ENCODE results near the gene TVP23A. TPM values are rescaled to one million over a fixed set of nuclear protein-coding genes. Genes with fewer than 3 reads are reported as not detected.

Gene TVP23A
- total RNA-seq, 1 donor from 2014 or later, result 0.22 TPM

DNA sequence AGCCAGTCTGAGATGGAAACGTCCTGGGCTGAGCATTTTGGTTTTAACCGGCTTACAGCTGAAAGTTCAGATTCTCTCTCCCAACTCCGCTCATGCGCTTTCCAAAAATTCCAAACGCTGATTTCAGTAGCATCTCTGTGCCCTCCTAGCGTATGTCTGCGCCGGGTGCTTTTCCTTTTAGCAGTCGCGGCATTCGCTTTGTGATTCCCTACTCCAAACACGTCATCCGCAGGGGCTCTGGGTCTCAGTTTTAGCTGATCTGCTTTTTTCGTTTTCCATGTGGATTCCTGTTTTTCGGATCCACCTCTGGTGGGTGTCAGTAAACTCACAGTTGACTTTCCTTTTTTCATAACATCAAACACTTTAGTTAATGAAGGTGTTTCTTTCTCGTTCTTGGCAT lies 22.1 kb upstream of the TVP23A start:
- Histone ChIP-seq H3K4me1 (peaks cover 19% of the 10 kb centered on the region), H3K27ac (replicated peaks) (no peak overlapping the region), H3K9me3 (replicated peaks) (no peaks in the 10 kb centered on the region), H3K36me3 (no peaks in the 10 kb centered on the region), H3K4me3 (no peak overlapping the region), H3K27me3 (ENCODE audit: low read depth) (peaks cover 11% of the 10 kb centered on the region)
- TF ChIP-seq, protein P1, sequence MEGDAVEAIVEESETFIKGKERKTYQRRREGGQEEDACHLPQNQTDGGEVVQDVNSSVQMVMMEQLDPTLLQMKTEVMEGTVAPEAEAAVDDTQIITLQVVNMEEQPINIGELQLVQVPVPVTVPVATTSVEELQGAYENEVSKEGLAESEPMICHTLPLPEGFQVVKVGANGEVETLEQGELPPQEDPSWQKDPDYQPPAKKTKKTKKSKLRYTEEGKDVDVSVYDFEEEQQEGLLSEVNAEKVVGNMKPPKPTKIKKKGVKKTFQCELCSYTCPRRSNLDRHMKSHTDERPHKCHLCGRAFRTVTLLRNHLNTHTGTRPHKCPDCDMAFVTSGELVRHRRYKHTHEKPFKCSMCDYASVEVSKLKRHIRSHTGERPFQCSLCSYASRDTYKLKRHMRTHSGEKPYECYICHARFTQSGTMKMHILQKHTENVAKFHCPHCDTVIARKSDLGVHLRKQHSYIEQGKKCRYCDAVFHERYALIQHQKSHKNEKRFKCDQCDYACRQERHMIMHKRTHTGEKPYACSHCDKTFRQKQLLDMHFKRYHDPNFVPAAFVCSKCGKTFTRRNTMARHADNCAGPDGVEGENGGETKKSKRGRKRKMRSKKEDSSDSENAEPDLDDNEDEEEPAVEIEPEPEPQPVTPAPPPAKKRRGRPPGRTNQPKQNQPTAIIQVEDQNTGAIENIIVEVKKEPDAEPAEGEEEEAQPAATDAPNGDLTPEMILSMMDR (IDR thresholded peaks at IDR 0.05; ENCODE audit: borderline replicate concordance), result no peak
- intact Hi-C loops (cut with micrococcal nuclease), result no loop called here
- no peak for DNase-seq

DNA sequence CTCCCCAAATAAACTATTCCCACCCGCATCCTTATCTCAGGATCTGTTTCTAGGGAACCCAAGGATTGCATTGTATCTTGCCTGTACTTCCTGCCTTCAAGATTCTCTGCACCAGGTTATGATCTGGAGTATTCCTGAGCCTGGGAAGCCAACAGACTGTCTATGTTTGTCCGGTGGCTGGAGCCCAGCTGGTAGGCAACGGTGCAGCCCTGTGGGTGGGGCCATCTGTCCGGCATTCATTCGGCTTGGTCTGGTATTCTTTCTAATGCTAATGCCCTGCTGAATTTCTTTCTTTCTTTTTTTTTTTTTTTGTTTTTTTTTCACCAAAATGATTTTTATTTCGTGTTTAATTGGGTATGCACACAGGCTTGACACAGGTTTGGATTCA lies 20.7 kb upstream of the TVP23A start:
- H3K27me3 ChIP-seq (ENCODE audit: low read depth), result peaks cover 11% of the 10 kb centered on the region
- H3K4me3 ChIP-seq, result no peak overlapping the region
- DNase-seq, result no peak
- H3K9me3 ChIP-seq (replicated peaks), result no peaks in the 10 kb centered on the region
- no peaks in the 10 kb centered on the region for H3K36me3 ChIP-seq
- H3K4me1 ChIP-seq, result peaks cover 19% of the 10 kb centered on the region
- TF ChIP-seq, protein P1 (IDR thresholded peaks at IDR 0.05; ENCODE audit: borderline replicate concordance), result no peak
- no peak overlapping the region for H3K27ac ChIP-seq (replicated peaks)
- intact Hi-C loops (cut with micrococcal nuclease), result no loop called here

DNA sequence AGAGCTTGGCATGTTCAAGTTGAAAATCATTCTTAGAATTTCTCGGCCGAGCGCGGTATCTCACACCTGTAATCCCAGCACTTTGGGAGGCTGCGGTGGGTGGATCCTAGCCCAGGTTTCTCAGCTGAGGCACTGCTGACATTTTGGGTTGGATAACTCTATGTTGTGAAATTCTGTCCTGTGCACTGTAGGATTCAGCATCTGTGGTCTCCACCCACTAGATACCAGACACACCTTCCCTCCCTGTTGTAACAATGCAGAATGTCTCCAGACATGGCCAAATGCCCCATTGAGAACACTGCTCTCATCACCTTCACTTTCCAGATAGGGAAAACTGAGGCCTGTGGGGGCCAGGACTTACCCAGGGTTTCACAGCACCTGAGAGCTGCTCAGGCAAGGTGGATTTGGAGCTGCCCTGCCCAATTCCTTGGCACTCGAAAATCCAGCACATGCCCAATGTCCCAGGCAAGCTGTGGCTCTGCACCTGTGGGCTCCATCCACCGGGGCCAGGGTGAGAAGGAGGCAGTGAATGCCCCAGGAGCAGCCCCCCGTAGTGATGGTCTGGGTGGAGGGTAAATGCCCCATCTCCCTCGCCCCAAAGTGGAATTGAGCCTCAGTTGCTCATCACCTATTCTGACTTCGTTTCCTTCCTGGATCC lies 20.2 kb upstream of the TVP23A start:
- H3K36me3 ChIP-seq, result no peaks in the 10 kb centered on the region
- H3K9me3 ChIP-seq (replicated peaks), result no peaks in the 10 kb centered on the region
- peaks cover 11% of the 10 kb centered on the region for H3K27me3 ChIP-seq (ENCODE audit: low read depth)
- peaks cover 18% of the 10 kb centered on the region for H3K4me1 ChIP-seq
- intact Hi-C loops (cut with micrococcal nuclease), result no loop called here
- TF ChIP-seq, protein P1 (IDR thresholded peaks at IDR 0.05; ENCODE audit: borderline replicate concordance), result no peak
- DNase-seq, result no peak
- H3K4me3 ChIP-seq, result no peak overlapping the region
- H3K27ac ChIP-seq (replicated peaks), result peak overlapping the region; percentile 40

DNA sequence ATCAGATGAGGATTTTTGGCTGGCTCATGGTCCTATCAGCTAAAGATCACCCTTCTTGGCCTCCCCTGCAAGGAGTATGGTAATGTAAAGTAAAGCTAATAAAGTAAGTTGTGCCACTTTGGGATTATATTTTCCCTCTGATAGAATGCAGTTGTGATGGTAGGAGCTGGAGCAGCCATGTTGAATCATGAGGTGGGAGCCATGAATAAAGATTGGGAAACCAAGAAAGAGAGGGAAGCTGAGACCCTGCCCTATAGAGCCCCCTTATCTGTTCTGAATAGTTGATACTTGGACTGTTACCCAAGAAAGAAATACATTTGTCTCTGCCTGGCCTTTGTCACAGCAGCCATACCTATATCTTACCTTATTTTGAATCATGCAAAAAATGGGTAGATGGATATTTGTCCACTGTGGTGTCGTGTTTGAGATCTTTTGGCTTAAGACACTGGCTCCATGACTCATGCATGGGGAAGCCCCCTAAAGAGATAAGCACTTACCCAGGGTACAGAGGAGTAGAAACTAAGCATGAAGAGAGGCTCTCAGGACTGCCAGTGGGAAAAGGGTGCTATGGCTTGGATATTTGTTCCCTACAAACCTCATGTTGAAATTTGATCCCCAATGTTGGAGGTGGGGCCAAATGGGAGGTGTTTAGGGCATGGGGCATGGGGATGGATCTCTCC lies 17.7 kb upstream of the TVP23A start:
- no peak overlapping the region for H3K27ac ChIP-seq (replicated peaks)
- intact Hi-C loops (cut with micrococcal nuclease), result no loop called here
- no peak overlapping the region for H3K4me3 ChIP-seq

DNA sequence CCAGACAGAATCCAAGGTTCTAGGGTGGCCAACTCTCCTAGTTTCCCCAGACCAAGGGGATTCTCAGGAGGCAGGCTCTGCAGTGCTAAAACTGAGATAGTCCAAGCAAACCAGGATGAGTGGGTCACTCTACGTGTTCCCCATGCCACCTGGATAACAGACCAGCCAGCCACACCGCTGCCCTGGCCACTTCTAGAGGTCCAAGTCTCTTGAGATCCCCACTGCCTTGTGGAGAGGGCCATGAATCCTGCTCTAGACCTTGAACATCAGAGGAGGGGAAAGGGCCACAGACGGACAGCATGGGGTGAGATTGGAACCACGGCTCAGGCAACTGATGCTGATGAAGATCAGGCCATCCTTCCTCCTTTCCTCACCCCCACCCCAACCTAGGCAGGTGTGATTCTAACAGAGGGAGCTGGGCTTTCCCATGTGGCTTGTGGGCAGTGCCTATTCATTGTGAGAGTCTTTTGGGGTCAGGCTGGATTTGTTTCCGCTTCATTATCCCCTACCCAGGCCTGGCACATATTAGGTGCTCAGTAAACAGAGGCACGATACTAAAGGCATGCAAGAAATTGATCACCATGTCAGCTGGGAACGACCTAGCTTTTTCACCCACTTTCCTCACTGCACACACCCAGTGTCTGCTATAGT lies 16.8 kb upstream of the TVP23A start:
- TF ChIP-seq, protein P1 (IDR thresholded peaks at IDR 0.05; ENCODE audit: borderline replicate concordance), result no peak
- peaks cover 5% of the 10 kb centered on the region for H3K4me1 ChIP-seq
- no peak for DNase-seq
- no peaks in the 10 kb centered on the region for H3K9me3 ChIP-seq (replicated peaks)
- no peak overlapping the region for H3K27ac ChIP-seq (replicated peaks)
- intact Hi-C loops (cut with micrococcal nuclease), result no loop called here
- no peaks in the 10 kb centered on the region for H3K36me3 ChIP-seq
- H3K4me3 ChIP-seq, result no peak overlapping the region
- peaks cover under 1% of the 10 kb centered on the region for H3K27me3 ChIP-seq (ENCODE audit: low read depth)

More for the DNA sequence above, 17.7 kb upstream of the TVP23A start:
- no peaks in the 10 kb centered on the region for H3K9me3 ChIP-seq (replicated peaks)
- H3K4me1 ChIP-seq, result peaks cover 4% of the 10 kb centered on the region
- TF ChIP-seq, protein P1 (IDR thresholded peaks at IDR 0.05; ENCODE audit: borderline replicate concordance), result no peak
- DNase-seq, result no peak
- peaks cover 4% of the 10 kb centered on the region for H3K27me3 ChIP-seq (ENCODE audit: low read depth)
- H3K36me3 ChIP-seq, result no peaks in the 10 kb centered on the region
